ENCODE data around the gene SEC16B.

GRCh38 chr1:177977141-177977540 lies 7.3 kb upstream of the SEC16B start:
- TF ChIP-seq CTCF (IDR thresholded peaks at IDR 0.05), result no peak
- no peak for TF ChIP-seq POLR2A (IDR thresholded peaks at IDR 0.05)
